Measurements from ENCODE around the gene CDH8.

GRCh38 chr16:61791464-61791863 is 244.8 kb downstream of the CDH8 start:
- TF ChIP-seq CTCF (conservative IDR thresholded peaks at IDR 0.05) = no peak
- TF ChIP-seq EZH2 (IDR thresholded peaks at IDR 0.05; ENCODE audit: low read depth) = no peak
